Mammary epithelial cell (primary cell): ENCODE results near the gene ABHD12B.

Experiments
- CTCF ChIP-seq, 2 donors: IDR thresholded peaks in 1 of 2; conservative IDR thresholded peaks in 1 of 2; 2 replicates each; pipeline ENCODE4 v1.5.1; 2011 to 2012; ENCODE audit warnings: inconsistent platforms in 2 of 2, low read length in 2 of 2, mild to moderate bottlenecking in 2 of 2, control low read depth in 1 of 2, low read depth in 1 of 2; ENCODE audit not compliant: insufficient read depth in 1 of 2; ENCODE audit errors: extremely low read depth in 1 of 2
- EZH2 ChIP-seq: IDR thresholded peaks from 2 replicates; pipeline ENCODE4 v1.6.1; 2012; ENCODE audit warnings: low read length, inconsistent platforms, borderline replicate concordance

DNA sequence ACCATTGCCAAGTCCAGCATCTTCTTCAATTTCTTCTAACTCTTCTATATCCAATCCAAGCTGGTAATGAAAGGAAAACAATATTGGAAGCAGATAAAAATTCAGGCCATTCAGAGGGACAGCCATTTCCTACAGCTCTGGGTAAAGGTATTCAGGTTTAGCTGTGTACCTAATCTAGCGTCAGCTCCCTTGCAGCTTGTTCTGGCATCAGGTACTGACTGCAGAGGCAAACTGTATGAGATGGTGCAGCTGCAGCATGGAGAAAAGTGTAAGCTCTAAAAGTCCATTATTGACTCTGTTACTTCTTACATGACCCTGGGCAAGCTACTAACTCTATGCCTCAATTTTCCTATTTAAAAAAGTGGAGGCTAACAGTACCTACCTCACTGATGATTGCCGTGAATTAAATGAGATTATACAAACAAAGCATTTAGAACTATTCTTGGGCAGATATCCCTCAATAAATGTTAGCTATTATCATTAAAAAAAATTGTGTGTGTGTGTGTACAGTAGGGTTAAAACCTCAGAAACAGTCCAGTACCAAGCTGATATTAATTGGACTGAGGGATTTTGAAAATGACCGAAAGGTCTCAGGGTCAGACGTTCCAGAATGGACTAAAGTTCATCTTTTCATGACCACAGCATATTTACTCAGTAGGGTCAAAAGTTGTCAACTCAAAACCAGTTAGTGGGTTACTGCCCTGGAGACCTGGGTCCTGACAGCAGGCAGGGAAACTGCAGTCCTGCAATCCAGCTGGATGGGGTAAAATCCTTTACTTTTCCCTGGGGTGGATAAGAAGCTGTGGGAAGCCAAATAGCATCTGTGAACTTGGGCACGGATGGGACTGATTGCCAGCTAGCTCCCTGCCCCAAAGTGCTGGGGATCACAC lies 63.5 kb downstream of the ABHD12B start:
- TF ChIP-seq CTCF (conservative IDR thresholded peaks at IDR 0.05 in 1 of 2, IDR thresholded peaks at IDR 0.05 in 1 of 2; ENCODE audit: extremely low read depth in 1 of 2, insufficient read depth in 1 of 2, low read depth in 1 of 2, low read length in 2 of 2) (no peak), EZH2 (no peak)
